ENCODE data around the gene MYCN. TPM values are rescaled to one million over a fixed set of nuclear protein-coding genes. Genes with fewer than 3 reads are reported as not detected.
"Not testable (repeated sequence)": the region's sequence is repeated elsewhere in the genome, so short reads cannot be mapped to it uniquely, and the experiment has no call there.

MYCN gene
- polyA plus RNA-seq, 1 of the 3 experiments (the other 2 are of a cell fraction) = 0.03 TPM

- TF ChIP-seq REST (IDR thresholded peaks at IDR 0.05; ENCODE audit: low read depth, low read length) = no peak
- no peak for TF ChIP-seq FOXJ3 (CRISPR knock-in tag; IDR thresholded peaks at IDR 0.05)
These were observed 25.6 kb upstream of the MYCN start (continued) for GRCh38 chr2:15914596-15915385.

GRCh38 chr2:15915546-15915945, 24.8 kb upstream of the MYCN start:
- H3K9ac ChIP-seq; H3F3A ChIP-seq (replicated peaks; ENCODE audit: insufficient read depth); H3K4me3 ChIP-seq (ENCODE audit: low read depth in 2 of 2, low read length in 1 of 2); H3K9me2 ChIP-seq; H2AFZ ChIP-seq (ENCODE audit: low read depth); H3K9me3 ChIP-seq; H3K79me2 ChIP-seq (ENCODE audit: insufficient read depth); H3K4me2 ChIP-seq; H3K27me3 ChIP-seq (ENCODE audit: insufficient read depth); H3K36me3 ChIP-seq (replicated peaks in 1 of 2; ENCODE audit: control insufficient read depth in 1 of 2, insufficient read depth in 2 of 2, low read length in 1 of 2); H4K20me1 ChIP-seq (ENCODE audit: insufficient read depth); H3K27ac ChIP-seq (ENCODE audit: low read depth in 2 of 2, low read length in 1 of 2); DNase-seq; POLR2A ChIA-PET: not testable (repeated sequence)
- H3K4me1 ChIP-seq (ENCODE audit: control insufficient read depth in 1 of 2, insufficient read depth in 2 of 2, low read depth in 1 of 2, low read length in 1 of 2) = peaks cover 0 to 21% of the 10 kb centered on the region in 2 experiments; a peak in 1 of 4 replicates
- CTCF ChIA-PET = interaction anchor here (1.0 to 3.4 kb wide), 3 partner anchors 24 to 841 kb away, joined by 3 to 16 read pairs (median 3); partner anchors contain the start of gene MYCN
- 47% methylated on average over 4 of the region's 4 CpGs for WGBS (ENCODE audit: low lambda C conversion rate)

GRCh38 chr2:15916336-15916735, 24.0 kb upstream of the MYCN start:
- no peak for DNase-seq
- ChIA-PET POLR2A (no interaction called here), CTCF (interaction anchor here (3.4 kb wide), 1 partner anchor 23 kb away, joined by 16 read pairs; the partner anchor contains the start of gene MYCN)
- H2AFZ ChIP-seq (ENCODE audit: low read depth) = no peak overlapping the region
- no peaks in the 10 kb centered on the region for H3K79me2 ChIP-seq (ENCODE audit: insufficient read depth)
- no peaks in the 10 kb centered on the region for H3K9me2 ChIP-seq
- 62% methylated on average over 4 of the region's 4 CpGs for WGBS (ENCODE audit: low lambda C conversion rate)
- H3K4me2 ChIP-seq = no peak overlapping the region
- no peaks in the 10 kb centered on the region for H3K36me3 ChIP-seq (replicated peaks in 1 of 2; ENCODE audit: control insufficient read depth in 1 of 2, insufficient read depth in 2 of 2, low read length in 1 of 2)
- H3K9me3 ChIP-seq = no peaks in the 10 kb centered on the region
- TF ChIP-seq MAX (IDR thresholded peaks at IDR 0.05; ENCODE audit: low read depth) = no peak
- TF ChIP-seq EP300 (IDR thresholded peaks at IDR 0.05; ENCODE audit: borderline replicate concordance in 1 of 2, low read depth in 1 of 2, low read length in 1 of 2) = no peak
- no peak for TF ChIP-seq FOSL2 (IDR thresholded peaks at IDR 0.05; ENCODE audit: borderline replicate concordance, low read depth)
- H4K20me1 ChIP-seq (ENCODE audit: insufficient read depth) = no peaks in the 10 kb centered on the region
- no peaks in the 10 kb centered on the region for H3F3A ChIP-seq (replicated peaks; ENCODE audit: insufficient read depth)
- H3K4me3 ChIP-seq (ENCODE audit: low read depth in 2 of 2, low read length in 1 of 2) = no peak overlapping the region
- no peak overlapping the region for H3K9ac ChIP-seq
- H3K27me3 ChIP-seq (ENCODE audit: insufficient read depth) = no peaks in the 10 kb centered on the region
- no peak overlapping the region for H3K27ac ChIP-seq (ENCODE audit: low read depth in 2 of 2, low read length in 1 of 2)
- H3K4me1 ChIP-seq (ENCODE audit: control insufficient read depth in 1 of 2, insufficient read depth in 2 of 2, low read depth in 1 of 2, low read length in 1 of 2) = peaks cover 0 to 22% of the 10 kb centered on the region in 2 experiments; a peak in 1 of 4 replicates
